Vagina (tissue), 2 donors: Measurements from ENCODE around the gene SMIM29. TPM values are rescaled to one million over a fixed set of nuclear protein-coding genes. Genes with fewer than 3 reads are reported as not detected.

Experiments used
- DNase-seq, 2 donors: peaks; one replicate each; pipeline ENCODE4 v3.0.0-alpha.2; 2017; ENCODE audit errors: extremely low spot score in 2 of 2
- H3K27ac ChIP-seq: fragments of 200-600 bp; sonication (generic); one replicate; pipeline ENCODE4 v1.5.1; 2019
- H3K27me3 ChIP-seq: fragments of 200-600 bp; sonication (generic); one replicate; pipeline ENCODE4 v1.5.1; 2019
- H3K36me3 ChIP-seq, 2 donors: fragments of 200-600 bp; sonication (generic); one replicate each; pipeline ENCODE4 v1.5.1; 2017 to 2019
- H3K4me1 ChIP-seq: fragments of 200-600 bp; sonication (generic); one replicate; pipeline ENCODE4 v1.5.1; 2019
- H3K4me3 ChIP-seq, 2 donors: fragments of 200-600 bp; sonication (generic); 1 replicate in 1 of 2; 2 replicates in 1 of 2; pipeline ENCODE4 v1.5.1; 2016 to 2019
- H3K9me3 ChIP-seq: fragments of 200-600 bp; sonication (generic); one replicate; pipeline ENCODE4 v1.5.1; 2019
- POLR2A ChIP-seq, 2 donors: fragments of 450-650 bp; IDR thresholded peaks; one replicate each; pipeline ENCODE4 v1.6.1; 2017; ENCODE audit warnings: antibody characterized with exemption in 2 of 2, mild to moderate bottlenecking in 2 of 2, moderate library complexity in 2 of 2
- POLR2AphosphoS5 ChIP-seq, 2 donors: sonication (generic); formaldehyde crosslinking; IDR thresholded peaks; one replicate each; pipeline ENCODE4 v1.9.0; 2017; ENCODE audit warnings: antibody characterized with exemption in 2 of 2, mild to moderate bottlenecking in 2 of 2, low read depth in 1 of 2; ENCODE audit not compliant: insufficient read depth in 1 of 2
- intact Hi-C: fragments of 100-400 bp; cut with DNase I; formaldehyde crosslinking; loops from one replicate; pipeline ENCODE4 v1.15.1; 2023
- total RNA-seq: library from RNA; depleted of rRNA; stranded (reverse); fragments of >200 nt; gene quantifications from one replicate; pipeline ENCODE4 v1.2.3, GENCODE V29; 2016
- TF ChIP-seq, protein P1 (sequence below), 3 experiments: fragments of 450-650 bp in 2 of 3; fragments of 200-600 bp in 1 of 3; sonication (generic) in 1 of 3; IDR thresholded peaks; one replicate each; pipeline ENCODE4 v1.5.1; 2017 to 2019; ENCODE audit warnings: antibody characterized with exemption in 3 of 3, mild to moderate bottlenecking in 2 of 3, moderate library complexity in 2 of 3

Gene SMIM29
- total RNA-seq, 1 donor from 2014 or later: 22.3 TPM

GRCh38 chr6:34278833-34279232 lies 30.0 kb upstream of the SMIM29 start:
- DNase-seq: no peak
- no peaks in the 10 kb centered on the region for H3K9me3 ChIP-seq
- H3K27me3 ChIP-seq: no peaks in the 10 kb centered on the region
- peaks cover 0 to 7% of the 10 kb centered on the region in 2 donors for H3K36me3 ChIP-seq
- H3K27ac ChIP-seq: no peak overlapping the region
- no peak for TF ChIP-seq POLR2AphosphoS5 (IDR thresholded peaks at IDR 0.05; ENCODE audit: insufficient read depth in 1 of 2, low read depth in 1 of 2)
- TF ChIP-seq, protein P1, sequence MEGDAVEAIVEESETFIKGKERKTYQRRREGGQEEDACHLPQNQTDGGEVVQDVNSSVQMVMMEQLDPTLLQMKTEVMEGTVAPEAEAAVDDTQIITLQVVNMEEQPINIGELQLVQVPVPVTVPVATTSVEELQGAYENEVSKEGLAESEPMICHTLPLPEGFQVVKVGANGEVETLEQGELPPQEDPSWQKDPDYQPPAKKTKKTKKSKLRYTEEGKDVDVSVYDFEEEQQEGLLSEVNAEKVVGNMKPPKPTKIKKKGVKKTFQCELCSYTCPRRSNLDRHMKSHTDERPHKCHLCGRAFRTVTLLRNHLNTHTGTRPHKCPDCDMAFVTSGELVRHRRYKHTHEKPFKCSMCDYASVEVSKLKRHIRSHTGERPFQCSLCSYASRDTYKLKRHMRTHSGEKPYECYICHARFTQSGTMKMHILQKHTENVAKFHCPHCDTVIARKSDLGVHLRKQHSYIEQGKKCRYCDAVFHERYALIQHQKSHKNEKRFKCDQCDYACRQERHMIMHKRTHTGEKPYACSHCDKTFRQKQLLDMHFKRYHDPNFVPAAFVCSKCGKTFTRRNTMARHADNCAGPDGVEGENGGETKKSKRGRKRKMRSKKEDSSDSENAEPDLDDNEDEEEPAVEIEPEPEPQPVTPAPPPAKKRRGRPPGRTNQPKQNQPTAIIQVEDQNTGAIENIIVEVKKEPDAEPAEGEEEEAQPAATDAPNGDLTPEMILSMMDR (IDR thresholded peaks at IDR 0.05): no peak
- no peak for TF ChIP-seq POLR2A (IDR thresholded peaks at IDR 0.05)
- no peaks in the 10 kb centered on the region for H3K4me1 ChIP-seq
- no peak overlapping the region for H3K4me3 ChIP-seq
- intact Hi-C loops: no loop called here

DNA sequence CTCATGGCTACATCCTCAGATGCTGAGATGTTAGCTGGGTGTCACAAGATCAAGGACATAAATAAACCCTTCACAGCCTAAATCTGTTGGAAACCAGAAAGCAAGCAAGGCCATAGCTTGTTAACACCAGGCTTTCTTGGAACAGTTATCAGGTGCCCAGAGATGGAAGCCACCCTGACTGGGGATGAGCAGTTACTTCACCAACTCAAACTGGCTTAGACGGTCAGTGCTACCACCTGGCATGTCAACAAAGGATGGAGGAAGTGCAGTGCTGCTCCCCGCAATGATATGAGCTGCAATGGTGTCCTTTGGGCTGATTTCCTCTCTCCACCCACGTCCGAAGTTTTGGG lies 28.9 kb upstream of the SMIM29 start:
- Histone ChIP-seq H3K4me3 (no peak overlapping the region), H3K27me3 (no peaks in the 10 kb centered on the region), H3K36me3 (peaks cover 0 to 7% of the 10 kb centered on the region in 2 donors), H3K27ac (no peak overlapping the region), H3K9me3 (no peaks in the 10 kb centered on the region), H3K4me1 (no peaks in the 10 kb centered on the region)
- intact Hi-C loops: no loop called here
- no peak for DNase-seq
- TF ChIP-seq, protein P1 (IDR thresholded peaks at IDR 0.05): no peak
- TF ChIP-seq POLR2A (IDR thresholded peaks at IDR 0.05): no peak
- no peak for TF ChIP-seq POLR2AphosphoS5 (IDR thresholded peaks at IDR 0.05; ENCODE audit: insufficient read depth in 1 of 2, low read depth in 1 of 2)

DNA sequence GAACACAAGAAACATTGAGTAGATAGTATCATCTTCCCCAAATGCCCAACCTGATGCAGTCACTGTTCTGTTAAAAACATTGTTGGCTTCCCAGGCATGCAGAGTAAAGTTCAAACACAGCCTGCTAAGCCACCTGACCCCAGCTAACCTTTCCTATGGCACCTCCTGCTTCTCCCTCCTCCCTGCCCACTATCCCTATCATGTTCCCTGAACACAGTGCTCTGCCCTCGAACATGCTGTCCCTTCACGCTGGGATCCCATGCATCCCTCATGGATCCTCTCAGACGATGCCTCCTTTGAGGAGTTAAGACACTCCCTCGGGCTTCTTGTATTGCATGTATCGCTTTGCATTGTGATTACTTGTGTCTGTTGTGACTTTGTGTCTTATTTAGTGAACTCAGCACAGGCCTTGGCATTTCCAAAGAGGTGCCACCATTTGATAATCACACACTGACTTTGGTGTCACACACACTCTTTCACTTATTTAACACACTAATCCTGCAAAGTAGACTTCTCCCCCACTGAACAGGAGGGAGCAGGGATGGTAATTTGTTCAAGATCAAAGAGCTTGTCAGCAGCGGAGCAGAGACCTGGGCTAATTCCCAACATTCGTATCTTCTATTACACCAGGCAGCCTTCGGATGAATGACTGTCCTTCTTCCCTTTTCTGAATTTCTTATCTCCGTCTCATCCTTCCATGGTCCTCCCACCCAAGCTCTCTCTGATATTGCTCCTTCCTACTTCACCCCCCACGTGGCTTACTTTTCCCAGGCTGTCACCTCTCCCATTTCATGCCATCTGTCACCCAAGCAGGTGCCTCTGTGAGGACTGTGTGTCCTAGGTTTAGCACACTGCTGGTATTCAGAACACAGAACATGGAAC lies 28.3 kb upstream of the SMIM29 start:
- no peak overlapping the region for H3K27ac ChIP-seq
- no peak for DNase-seq
- intact Hi-C loops: no loop called here
- TF ChIP-seq POLR2A (IDR thresholded peaks at IDR 0.05) (no peak), POLR2AphosphoS5 (IDR thresholded peaks at IDR 0.05; ENCODE audit: insufficient read depth in 1 of 2, low read depth in 1 of 2) (no peak)
- TF ChIP-seq, protein P1 (IDR thresholded peaks at IDR 0.05): no peak
- peaks cover 0 to 7% of the 10 kb centered on the region in 2 donors for H3K36me3 ChIP-seq
- no peaks in the 10 kb centered on the region for H3K4me1 ChIP-seq
- no peaks in the 10 kb centered on the region for H3K9me3 ChIP-seq
- H3K27me3 ChIP-seq: no peaks in the 10 kb centered on the region
- no peak overlapping the region for H3K4me3 ChIP-seq

DNA sequence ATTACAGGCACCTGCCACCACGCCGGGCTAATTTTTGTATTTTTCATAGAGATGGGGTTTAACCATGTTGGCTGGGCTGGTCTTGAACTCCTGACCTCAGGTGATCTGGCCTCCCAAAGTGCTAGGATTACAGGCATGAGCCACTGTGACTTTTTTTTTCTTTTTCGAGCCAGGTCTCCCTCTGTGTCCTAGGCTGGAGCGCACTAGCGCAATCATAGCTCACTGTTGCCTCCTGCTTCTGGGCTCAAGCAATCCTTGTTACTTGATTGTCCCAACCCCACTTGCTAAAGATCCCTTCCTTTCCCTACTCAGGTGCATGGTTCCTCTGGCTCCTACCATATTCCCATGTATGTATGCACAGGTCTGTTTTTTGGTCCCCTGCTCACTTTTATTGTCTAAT lies 27.4 kb upstream of the SMIM29 start:
- H3K27me3 ChIP-seq: no peaks in the 10 kb centered on the region
- H3K9me3 ChIP-seq: no peaks in the 10 kb centered on the region
- intact Hi-C loops: no loop called here
- H3K27ac ChIP-seq: no peak overlapping the region
- H3K4me1 ChIP-seq: no peaks in the 10 kb centered on the region
- H3K4me3 ChIP-seq: no peak overlapping the region
- peaks cover 0 to 7% of the 10 kb centered on the region in 2 donors for H3K36me3 ChIP-seq
- TF ChIP-seq POLR2A (IDR thresholded peaks at IDR 0.05) (no peak), POLR2AphosphoS5 (IDR thresholded peaks at IDR 0.05; ENCODE audit: insufficient read depth in 1 of 2, low read depth in 1 of 2) (no peak)
- TF ChIP-seq, protein P1 (IDR thresholded peaks at IDR 0.05): no peak
- DNase-seq: no peak

DNA sequence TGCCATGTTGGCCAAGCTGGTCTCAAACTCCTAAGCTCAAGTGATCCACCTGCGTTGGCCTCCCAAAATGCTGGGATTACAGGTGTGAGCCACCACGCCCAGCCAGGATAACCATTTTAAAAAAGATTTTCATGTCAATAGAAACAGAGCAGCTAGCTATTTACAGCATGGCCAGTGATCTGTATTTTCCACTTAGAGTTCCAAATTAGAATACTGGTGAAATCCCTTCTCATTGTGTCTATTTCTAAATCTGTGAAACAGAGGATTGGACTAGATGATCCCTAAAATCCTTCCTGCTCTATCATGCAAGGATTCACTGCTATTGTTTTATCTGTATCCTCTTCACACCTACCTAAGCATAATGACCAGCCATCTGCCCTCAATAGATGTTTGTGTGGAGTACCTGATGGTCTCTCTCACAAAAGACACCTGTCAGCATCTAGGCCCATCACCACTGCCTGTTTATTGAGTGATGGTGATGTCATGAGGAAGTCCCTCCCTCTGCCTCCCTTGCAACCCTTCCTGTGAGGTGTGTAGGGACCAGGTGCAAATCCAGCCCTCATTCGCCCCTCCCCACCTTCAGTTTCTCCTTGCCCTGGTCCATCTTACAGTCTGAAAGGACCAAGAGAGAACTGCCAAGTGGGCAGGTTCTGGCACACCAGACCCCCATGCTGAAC lies 26.5 kb upstream of the SMIM29 start:
- Histone ChIP-seq H3K4me3 (no peak overlapping the region), H3K27ac (no peak overlapping the region), H3K36me3 (peaks cover 0 to 7% of the 10 kb centered on the region in 2 donors), H3K9me3 (no peaks in the 10 kb centered on the region), H3K4me1 (no peaks in the 10 kb centered on the region), H3K27me3 (no peaks in the 10 kb centered on the region)
- intact Hi-C loops: no loop called here
- TF ChIP-seq, protein P1 (IDR thresholded peaks at IDR 0.05): no peak
- no peak for TF ChIP-seq POLR2AphosphoS5 (IDR thresholded peaks at IDR 0.05; ENCODE audit: insufficient read depth in 1 of 2, low read depth in 1 of 2)
- no peak for TF ChIP-seq POLR2A (IDR thresholded peaks at IDR 0.05)
- DNase-seq: no peak
